ENCODE measurements around the gene SEMA3E.
"Not testable (repeated sequence)": the region's sequence is repeated elsewhere in the genome, so short reads cannot be mapped to it uniquely, and the experiment has no call there.

Gene SEMA3E

DNA sequence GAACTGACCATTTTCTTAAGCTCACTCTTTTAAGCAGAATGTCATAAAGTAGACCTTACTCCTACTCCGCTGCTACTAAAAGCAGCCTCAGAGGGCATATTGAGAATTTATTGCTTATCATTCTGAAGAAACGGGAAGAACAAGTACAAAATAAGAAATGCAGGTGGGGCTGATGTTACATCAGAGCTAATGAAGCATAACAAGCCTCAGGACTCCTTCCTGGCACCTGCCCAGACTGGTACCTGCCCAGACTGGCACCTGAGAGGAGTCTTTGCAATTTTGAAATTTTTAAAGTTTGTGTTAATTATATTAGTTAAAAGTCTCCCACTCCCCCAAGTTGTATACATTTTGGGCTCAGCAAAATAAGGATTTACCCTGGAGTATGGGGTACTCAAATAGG lies 162.4 kb downstream of the SEMA3E start:
- no peak for DNase-seq (ENCODE audit: low read depth)

DNA sequence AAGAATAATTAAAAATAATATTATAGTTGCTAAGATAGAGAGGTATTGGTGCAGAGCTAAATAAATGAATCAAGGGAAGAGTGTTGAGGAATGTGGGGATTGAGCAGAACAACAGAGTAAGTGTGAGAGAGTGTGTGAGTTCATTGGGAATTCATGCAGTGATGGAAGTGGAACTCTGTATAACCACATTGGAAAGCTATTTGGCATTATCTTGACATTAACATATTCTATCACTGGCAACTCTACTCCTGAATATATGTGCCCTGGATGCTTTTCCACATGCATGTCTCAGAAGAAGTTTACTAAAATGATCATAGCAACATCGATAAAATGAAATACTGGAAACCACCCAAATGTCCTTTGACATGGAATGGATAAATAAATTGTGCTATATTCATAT lies 164.1 kb downstream of the SEMA3E start:
- no peak for DNase-seq (ENCODE audit: low read depth)

DNA sequence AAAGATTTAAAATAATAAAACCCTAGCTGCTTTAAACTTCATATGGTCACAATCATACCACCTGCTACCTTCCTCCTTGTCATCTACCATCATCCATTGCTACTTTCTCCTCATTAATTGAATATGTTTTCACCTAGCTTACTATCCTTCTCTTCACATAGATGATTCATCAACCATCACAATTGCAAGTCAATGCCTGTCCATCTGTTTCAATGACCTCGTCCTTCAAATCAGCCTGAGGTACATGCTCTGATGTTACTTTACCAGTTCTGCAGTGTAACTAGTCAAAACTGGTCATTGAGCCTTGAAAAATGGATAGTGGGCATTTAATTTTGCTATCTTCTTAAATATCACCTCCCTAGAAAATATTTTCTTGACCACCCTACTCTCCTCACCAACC lies 164.7 kb downstream of the SEMA3E start:
- DNase-seq (ENCODE audit: low read depth) = no peak

DNA sequence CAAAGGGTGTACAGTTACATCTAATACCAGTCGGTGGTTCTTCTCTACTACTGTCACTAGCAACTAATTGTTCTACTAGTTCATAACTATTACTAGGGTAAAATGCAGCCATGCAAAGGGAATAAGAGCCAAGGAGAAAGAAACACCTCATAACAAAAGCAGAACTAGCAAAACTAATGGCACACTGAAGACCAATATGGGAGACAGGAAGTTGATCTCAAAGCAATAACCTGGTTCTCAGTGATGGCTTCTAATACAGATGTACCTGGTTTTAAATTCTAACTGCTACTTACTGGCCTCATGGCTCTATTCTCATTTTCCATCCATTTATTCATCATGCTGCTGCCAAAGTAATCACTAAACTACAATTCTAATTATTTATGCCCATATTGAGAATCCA lies 170.3 kb downstream of the SEMA3E start:
- no peak for DNase-seq (ENCODE audit: low read depth)

DNA sequence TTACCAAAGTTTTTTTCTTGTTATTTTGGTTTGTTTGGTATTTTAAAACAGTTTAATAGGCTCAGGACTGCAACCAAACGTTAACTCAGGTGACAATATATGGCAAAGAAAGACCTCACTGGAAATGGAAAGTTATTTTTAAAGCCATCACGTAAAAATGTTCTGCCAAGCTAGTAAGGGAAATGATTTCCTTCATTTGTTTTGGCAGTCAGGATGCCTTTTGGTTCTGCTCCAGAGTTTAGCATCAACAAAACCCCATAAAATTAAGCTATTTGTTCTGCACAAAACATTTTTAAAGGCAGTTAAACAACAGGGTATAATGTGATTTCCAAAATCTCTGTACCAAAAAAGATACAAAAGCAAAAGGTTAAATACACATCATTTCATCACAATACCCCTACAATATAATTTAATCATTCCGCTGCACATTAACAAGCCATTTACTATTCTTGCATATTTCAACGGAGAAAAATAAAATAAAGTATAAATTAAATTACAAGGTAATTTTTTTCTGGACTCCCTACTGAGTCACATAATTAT lies 172.4 kb downstream of the SEMA3E start:
- no peak for DNase-seq (ENCODE audit: low read depth)

DNA sequence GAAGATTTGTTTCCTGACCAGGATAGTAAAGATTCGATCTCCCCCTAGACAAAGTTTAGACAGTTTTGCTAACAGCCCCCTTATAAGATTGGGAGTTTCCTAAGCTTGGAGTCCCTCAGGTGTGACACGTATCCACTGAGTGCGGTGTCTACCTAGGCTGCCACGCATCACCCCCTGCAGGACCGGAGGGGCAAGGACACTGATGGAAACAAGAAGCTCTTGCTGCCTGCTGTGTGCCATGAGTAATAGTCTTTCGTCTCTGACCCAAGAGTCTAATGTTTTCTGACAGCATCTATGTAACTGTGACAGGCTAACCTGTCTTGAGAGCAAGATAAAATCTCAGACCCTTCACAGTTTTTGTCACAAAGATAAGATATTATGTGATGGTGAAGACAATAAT lies 173.5 kb downstream of the SEMA3E start:
- DNase-seq (ENCODE audit: low read depth) = no peak

DNA sequence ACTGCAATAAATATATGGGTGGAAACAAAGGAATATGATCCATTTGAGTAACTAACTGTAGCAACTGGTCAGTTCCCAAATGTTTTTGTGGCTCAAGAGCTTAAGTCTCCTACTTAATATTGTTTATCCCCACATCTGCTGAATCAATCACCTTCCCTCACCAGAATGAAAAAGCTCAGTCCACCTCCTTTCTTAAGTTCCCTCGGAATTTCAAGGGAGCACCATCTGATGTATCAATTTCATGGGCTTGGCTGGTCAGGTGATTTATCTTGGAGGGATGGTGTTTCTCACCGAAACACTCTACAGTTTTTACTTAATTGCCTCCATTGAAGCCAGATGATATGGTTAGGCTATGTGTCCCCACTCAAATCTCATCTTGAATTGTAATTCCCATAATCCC lies 176.6 kb downstream of the SEMA3E start:
- no peak for DNase-seq (ENCODE audit: low read depth)

DNA sequence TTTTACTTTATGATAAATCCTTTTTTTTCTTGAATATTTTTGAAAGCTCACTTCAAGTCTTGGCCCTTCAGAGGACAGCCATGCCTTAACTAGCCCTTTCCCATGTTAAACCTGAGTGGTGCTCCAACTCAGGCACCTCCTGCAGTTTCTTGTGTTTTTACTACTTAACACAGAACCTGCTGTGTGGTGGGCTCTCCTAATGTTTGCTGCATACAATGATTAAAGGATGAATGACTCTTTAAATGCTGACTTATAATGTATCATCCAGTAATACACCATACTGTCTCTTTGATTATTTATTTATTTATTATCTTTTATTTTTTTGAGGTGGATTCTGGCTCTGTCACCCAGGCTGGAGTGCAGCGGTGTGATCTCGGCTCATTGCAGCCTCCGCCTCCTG lies 179.4 kb downstream of the SEMA3E start:
- DNase-seq (ENCODE audit: low read depth) = no peak

DNA sequence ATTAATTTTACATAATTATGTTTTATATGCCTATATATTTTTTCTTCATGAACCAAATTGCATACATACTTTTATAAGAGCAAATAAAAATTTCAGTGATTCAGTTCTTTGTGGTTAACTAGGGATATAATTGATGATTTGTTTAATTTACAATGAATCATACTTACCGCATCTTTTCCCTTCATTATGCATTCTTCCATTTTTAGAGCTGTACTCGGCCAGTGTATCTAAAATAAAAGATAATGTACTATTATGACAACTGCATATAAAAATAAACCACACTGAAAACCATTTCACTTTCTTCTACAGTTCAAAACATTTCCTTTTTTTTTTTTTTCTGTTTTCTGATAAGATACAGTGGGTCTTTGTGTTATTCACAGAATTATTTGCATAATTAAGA lies 179.9 kb downstream of the SEMA3E start:
- no peak for DNase-seq (ENCODE audit: low read depth)

DNA sequence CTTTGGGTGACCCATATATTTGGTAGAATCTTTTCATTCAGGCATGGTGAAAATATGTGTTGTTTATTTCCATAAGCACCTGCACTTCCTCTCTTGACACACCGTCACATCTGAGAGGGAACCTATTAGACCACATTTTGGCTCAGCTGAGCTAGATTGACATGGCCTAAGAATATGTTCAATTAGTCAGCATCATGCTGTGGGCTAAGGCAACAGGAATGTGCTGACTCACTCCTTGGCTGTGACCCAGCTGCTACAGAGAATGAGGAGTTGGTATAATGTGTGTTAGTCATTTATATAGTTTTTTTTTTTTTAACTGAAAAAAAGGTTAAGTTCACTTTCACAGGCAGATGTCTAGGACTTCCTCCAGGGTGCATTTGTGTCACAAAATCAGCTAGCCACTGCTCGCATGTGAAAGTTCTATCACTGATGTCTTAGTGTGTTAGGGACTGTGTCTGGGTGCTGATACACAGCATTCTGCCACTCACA lies 180.6 kb downstream of the SEMA3E start:
- DNase-seq (ENCODE audit: low read depth) = no peak

DNA sequence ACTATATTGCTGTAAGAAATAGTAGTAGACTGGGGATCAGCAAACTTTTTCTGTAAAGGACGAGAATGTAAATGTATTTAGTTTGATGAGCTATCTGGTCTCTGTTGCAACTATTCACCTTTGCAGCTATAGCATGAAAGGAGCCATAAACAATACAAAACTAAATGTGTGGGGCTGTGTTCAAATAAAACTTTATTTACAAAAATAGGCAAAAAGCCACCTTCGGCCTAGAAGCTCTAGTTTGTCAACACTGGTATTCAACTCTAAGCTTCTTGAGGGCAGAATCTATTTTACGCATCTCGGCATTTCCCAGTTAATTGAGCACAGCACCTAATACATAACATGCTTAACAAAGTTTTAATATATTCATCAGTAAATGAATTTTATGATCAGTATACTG lies 181.4 kb downstream of the SEMA3E start:
- DNase-seq (ENCODE audit: low read depth) = no peak

DNA sequence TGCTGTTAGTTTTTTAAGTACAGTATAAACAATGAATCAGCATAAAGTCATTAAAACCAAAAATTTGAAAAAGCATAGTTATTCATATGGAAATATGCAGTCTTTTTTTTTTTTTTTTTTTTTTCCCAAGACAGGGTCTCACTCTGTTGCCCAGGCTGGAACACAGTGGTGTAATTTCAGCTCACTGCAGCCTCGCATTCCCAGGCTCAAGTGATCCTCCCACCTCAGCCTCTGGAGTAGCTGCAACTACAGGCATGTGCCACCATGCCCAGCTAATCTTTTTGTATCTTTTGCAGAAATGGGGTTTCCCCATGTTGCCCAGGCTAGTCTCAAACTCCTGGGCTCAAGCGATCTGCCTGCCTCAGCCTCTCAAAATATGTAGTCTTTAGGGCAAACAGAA lies 182.0 kb downstream of the SEMA3E start:
- DNase-seq (ENCODE audit: low read depth) = no peak

DNA sequence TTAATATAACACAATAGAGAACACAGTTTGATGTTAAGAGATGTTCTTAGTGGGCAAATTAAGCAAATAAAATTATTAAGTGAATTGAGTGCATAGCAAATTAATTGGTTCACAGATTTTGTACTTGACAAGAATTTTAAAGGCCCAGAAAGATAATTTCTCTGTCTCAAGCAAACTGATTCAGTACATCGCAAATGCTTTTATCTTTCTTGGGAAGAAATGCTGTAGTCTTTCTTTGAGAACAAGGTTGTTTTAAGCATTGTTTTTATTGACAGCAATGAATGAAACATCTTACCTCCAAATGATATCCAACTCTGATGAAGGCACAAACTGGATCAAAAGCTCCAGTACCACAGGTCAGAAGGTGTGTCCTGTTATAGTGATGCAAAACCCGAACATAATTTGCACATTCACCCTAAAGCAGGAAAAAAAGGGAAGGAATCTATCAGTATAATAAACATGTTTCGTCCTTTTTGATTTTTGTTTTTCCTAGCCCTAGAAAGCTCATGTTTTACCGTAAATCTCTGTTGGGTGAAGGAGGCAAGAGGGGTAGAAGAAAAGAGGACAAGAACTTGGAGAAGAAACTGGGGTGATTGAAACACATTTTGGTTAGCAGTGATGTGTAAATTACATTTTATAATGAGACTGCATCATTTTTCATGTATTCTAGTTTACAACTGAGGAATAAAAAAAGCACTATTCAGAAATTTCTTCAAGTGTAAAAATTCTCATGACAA lies 182.6 kb downstream of the SEMA3E start:
- no peak for DNase-seq (ENCODE audit: low read depth)

DNA sequence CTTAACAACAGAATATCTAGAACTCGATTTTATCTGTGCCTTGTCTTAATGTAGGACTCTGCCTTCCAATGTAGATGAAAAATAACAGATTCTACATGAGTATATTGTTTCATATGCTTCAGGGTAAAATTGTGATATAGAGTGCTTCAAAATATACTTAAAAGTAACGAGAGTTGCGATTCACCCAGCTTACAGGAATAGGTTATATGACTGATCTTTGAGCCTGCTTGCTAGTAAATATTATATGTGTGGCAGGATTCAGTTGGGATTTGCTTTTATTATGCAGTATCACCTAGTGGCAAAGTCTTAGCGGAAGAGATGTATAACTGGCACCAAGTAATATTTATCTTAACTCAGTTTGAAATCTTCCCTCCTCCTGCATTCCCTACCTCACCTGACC lies 183.3 kb downstream of the SEMA3E start:
- DNase-seq (ENCODE audit: low read depth) = no peak

DNA sequence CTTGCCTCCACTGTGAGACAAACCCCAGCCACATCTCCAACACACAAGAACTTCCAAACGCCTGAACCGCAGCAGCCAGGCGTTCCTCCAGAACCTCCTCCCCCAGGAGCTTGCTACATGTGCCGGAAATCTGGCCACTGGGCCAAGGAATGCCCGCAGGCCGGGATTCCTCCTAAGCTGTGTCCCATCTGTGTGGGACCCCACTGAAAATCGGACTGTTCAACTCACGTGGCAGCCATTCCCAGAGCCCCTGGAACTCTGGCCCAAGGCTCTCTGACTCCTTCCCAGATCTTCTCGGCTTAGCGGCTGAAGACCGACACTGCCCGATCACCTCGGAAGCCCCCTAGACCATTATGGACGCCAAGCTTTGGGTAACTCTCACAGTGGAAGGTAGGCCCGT lies 187.1 kb downstream of the SEMA3E start:
- DNase-seq (ENCODE audit: low read depth) = not testable (repeated sequence)

DNA sequence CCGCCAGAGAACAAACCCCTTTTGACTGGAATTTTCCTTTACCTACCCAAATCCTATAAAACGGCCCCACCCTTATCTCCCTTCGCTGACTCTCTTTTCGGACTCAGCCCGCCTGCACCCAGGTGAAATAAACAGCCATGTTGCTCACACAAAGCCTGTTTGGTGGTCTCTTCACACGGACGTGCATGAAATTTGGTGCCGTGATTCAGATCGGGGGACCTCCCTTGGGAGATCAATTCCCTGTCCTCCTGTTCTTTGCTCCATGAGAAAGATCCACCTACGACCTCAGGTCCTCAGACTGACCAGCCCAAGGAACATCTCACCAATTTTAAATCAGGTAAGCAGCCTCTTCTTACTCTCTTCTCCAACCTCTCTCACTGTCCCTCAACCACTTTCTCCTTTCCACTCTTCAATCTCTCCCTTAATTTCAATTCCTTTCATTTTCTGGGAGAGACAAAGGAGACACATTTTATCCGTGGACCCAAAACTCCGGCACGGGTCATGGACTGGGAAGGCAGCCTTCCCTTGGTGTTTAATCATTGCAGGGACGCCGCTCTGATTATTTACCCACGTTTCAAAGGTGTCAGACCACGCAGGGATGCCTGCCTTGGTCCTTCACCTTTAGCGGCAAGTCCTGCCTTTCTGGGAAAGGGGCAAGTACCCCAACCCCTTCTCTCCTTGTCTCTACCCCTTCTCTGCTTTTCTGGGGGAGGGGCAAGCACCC lies 188.8 kb downstream of the SEMA3E start:
- DNase-seq (ENCODE audit: low read depth) = not testable (repeated sequence)

DNA sequence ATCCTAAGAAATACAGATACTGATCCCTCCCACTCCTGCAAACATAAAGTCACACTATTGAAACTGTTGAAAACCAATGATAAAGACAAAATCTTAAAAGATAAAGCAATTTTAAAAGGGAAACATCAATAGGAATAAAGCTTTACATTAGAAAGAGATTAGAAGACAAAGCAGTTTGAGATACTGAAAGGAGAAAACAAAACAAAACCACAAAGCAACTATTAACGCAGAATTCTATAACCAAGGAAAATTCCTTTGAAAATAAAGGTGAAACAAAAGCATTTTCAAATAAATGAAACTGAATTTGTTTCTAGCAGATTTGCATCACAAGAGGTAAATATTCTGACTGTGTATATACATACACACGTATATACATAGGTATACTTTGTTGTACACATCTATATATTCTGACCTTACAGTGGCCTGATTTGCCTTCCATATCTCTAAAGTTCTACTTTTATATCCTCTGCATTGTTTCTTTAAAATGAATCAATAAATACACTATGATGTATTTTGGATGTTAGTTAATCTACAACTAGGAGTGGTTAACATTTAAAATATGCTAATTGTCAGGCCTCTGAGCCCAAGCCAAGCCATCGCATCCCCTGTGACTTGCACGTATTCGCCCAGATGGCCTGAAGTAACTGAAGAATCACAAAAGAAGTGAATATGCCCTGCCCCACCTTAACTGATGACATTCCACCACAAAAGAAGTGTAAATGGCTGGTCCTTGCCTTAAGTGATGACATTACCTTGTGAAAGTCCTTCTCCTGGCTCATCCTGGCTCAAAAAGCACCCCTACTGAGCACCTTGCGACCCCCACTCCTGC lies 189.6 kb downstream of the SEMA3E start:
- not testable (repeated sequence) for DNase-seq (ENCODE audit: low read depth)

DNA sequence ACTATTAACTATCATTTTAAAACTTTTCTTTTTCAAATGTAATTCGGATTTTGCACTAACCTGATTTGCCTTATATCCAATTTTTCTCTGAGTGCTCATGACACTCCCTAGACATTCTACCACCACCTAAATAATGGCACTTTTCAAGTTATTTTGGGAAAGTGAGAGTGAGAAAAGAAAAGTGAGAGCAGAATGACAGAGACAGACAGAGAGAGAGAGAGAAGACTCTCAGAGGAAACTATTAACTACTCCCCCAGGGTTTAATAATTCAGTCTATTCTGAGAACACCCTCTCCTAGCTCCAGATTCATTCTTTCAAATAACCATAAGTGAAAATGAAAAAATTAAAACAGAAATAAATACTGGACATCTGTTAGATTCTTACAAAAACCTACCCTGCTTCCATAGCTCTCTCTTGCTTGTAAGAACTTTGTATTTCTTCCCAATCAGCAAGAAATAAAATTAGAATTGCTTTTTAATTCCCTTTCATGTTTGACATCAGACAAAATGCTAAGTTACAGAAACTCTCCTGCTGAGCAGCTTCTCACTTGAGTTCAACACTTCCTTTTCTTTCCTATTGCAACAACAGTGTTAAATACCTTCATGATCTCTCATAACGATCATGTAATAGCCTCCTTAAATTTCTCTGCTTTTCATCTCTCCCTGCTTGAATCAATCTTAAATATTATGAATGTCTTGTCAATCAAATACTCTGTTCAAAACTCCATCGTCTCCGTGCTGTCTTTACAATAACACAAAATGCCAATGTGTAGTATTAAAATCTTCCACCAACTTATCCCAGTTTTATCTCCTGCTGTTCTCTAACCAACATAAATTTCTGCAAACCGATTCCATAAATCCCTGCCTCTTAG lies 191.7 kb downstream of the SEMA3E start:
- DNase-seq (ENCODE audit: low read depth) = no peak

DNA sequence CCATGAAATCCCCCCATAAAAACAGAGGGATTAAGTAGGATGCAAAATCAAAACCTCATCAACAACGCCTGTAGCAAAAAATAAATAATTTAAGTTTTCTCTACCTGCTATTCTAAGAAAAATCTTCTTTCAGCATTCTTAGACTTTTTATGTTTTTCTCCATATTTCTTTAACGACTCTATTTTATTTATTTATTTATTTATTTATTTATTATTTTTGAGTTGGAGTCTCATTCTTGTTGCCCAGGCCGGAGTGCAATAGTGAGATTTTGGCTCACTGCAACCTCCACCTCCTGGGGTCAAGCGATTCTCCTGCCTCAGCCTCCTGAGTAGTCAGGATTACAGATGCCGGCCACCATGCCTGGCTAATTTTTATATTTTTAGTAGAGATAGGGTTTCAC lies 192.5 kb downstream of the SEMA3E start:
- no peak for DNase-seq (ENCODE audit: low read depth)

DNA sequence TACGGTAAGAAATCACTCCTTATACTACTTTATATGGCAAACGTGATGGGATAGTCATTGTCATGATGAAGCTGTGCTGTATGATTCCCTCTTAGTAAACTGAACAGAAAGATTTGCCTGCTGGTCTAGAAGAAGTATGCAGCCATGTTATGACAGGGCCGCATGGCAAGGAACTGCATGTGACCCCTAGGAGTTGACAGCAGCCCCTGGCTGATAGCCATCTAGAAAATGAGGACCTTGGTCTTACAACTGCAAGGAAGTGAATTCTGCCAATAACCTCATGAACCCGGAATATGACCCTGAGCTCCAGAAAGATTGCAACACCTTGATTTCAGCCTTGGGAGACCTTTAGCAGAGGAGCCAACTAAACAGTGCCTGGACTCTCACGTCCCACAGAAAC lies 193.3 kb downstream of the SEMA3E start:
- no peak for DNase-seq (ENCODE audit: low read depth)

DNA sequence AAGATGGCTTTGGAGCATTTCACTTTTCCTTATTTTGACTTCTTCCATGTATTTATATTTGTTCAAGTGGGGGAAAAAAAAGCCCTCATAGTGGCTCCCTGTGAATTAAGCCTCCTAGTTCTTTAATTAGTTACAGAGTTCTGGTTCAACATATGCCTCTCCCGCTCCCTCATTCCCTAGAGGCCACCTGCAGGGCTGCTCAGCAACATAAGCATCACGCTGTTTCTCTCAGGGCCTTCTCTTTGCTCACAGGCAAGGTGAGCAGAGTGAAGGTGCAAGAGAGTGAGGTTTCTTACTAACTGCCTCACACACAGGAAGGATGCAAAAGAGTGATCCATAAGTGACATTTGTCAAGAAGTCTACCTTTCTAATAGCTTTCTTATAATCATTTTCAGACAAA lies 196.7 kb downstream of the SEMA3E start:
- DNase-seq (ENCODE audit: low read depth) = no peak
